ENCODE data around the gene FHIT. TPM values are rescaled to one million over a fixed set of nuclear protein-coding genes. Genes with fewer than 3 reads are reported as not detected.

Gene FHIT
- polyA plus RNA-seq, 1 of the 3 experiments (the other 2 are of a cell fraction): 0.41 TPM

GRCh38 chr3:60935709-60936108 is 315.5 kb downstream of the FHIT start (continued):
- TF ChIP-seq ZBTB33 (IDR thresholded peaks at IDR 0.05; ENCODE audit: borderline replicate concordance, low read depth) (no peak), EZH2phosphoT487 (IDR thresholded peaks at IDR 0.05; ENCODE audit: borderline replicate concordance, low read depth) (no peak), TEAD4 (IDR thresholded peaks at IDR 0.05; ENCODE audit: borderline replicate concordance, insufficient read depth) (no peak)

- H3K4me3 ChIP-seq (ENCODE audit: low read depth in 2 of 2, low read length in 1 of 2): no peak overlapping the region
- no peaks in the 10 kb centered on the region for H3K9me3 ChIP-seq
- no peak overlapping the region for H3K27ac ChIP-seq (ENCODE audit: low read depth in 2 of 2, low read length in 1 of 2)
- H3F3A ChIP-seq (replicated peaks; ENCODE audit: insufficient read depth): peaks cover 4% of the 10 kb centered on the region
- H2AFZ ChIP-seq (ENCODE audit: low read depth): no peak overlapping the region
- H3K9ac ChIP-seq: no peak overlapping the region
- WGBS (ENCODE audit: low lambda C conversion rate): 67% methylated on average over 2 of the region's 2 CpGs
- TF ChIP-seq IRF3 (IDR thresholded peaks at IDR 0.05; ENCODE audit: low read depth, low read length): no peak
- no peak for TF ChIP-seq FOXJ3 (CRISPR knock-in tag; IDR thresholded peaks at IDR 0.05)
- TF ChIP-seq USF2 (IDR thresholded peaks at IDR 0.05; ENCODE audit: borderline replicate concordance, low read depth, low read length): no peak
- TF ChIP-seq RCOR1 (IDR thresholded peaks at IDR 0.05; ENCODE audit: low read length): no peak
- TF ChIP-seq RXRA (IDR thresholded peaks at IDR 0.05; ENCODE audit: borderline replicate concordance, low read depth): no peak
- no peak for TF ChIP-seq ZBTB33 (IDR thresholded peaks at IDR 0.05; ENCODE audit: borderline replicate concordance, low read depth)
- TF ChIP-seq SMC3 (IDR thresholded peaks at IDR 0.05; ENCODE audit: low read depth, low read length): no peak
- 0 out of 4 replicates have a peak, but pooled peaks cover 0 to 4% of the 10 kb centered on the region in 2 experiments for H3K4me1 ChIP-seq (ENCODE audit: control insufficient read depth in 1 of 2, insufficient read depth in 2 of 2, low read depth in 1 of 2, low read length in 1 of 2)
- no peaks in the 10 kb centered on the region for H3K9me2 ChIP-seq
- POLR2A ChIA-PET: no interaction called here
- no peaks in the 10 kb centered on the region for H3K36me3 ChIP-seq (replicated peaks in 1 of 2; ENCODE audit: control insufficient read depth in 1 of 2, insufficient read depth in 2 of 2, low read length in 1 of 2)
- no peak overlapping the region for H3K4me2 ChIP-seq
- H3K27me3 ChIP-seq (ENCODE audit: insufficient read depth): no peaks in the 10 kb centered on the region
- H3K79me2 ChIP-seq (ENCODE audit: insufficient read depth): no peaks in the 10 kb centered on the region
- CTCF ChIA-PET: interaction anchor here (1.1 to 1.2 kb wide), 2 partner anchors 17 to 437 kb away, joined by 3 read pairs; no protein-coding TSS in a partner anchor
- no peak for DNase-seq
- H4K20me1 ChIP-seq (ENCODE audit: insufficient read depth): no peaks in the 10 kb centered on the region
Measured at GRCh38 chr3:60933824-60934223, 317.4 kb downstream of the FHIT start.
